Measurements from ENCODE around the gene NRCAM.
"Not testable (repeated sequence)": the region's sequence is repeated elsewhere in the genome, so short reads cannot be mapped to it uniquely, and the experiment has no call there.

DNA sequence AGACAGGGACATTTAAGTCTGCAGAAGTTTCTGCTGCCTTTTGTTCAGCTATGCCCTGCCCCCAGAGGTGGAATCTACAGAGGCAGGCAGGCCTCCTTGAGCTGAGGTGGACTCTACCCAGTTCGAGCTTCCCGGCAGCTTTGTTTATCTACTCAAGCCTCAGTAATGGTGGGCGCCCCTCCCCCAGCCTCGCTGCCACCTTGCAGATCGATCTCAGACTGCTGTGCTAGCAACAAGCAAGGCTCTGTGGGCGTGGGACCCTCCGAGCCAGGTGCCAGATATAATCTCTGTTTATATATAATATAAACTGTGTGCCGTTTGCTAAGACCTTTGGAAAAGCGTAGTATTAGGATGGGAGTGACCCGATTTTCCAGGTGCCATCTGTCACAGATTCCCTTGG, 63.1 kb downstream of the NRCAM start:
- TF ChIP-seq, protein P1, sequence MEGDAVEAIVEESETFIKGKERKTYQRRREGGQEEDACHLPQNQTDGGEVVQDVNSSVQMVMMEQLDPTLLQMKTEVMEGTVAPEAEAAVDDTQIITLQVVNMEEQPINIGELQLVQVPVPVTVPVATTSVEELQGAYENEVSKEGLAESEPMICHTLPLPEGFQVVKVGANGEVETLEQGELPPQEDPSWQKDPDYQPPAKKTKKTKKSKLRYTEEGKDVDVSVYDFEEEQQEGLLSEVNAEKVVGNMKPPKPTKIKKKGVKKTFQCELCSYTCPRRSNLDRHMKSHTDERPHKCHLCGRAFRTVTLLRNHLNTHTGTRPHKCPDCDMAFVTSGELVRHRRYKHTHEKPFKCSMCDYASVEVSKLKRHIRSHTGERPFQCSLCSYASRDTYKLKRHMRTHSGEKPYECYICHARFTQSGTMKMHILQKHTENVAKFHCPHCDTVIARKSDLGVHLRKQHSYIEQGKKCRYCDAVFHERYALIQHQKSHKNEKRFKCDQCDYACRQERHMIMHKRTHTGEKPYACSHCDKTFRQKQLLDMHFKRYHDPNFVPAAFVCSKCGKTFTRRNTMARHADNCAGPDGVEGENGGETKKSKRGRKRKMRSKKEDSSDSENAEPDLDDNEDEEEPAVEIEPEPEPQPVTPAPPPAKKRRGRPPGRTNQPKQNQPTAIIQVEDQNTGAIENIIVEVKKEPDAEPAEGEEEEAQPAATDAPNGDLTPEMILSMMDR (IDR thresholded peaks at IDR 0.05), result not testable (repeated sequence)
- TF ChIP-seq POLR2A (IDR thresholded peaks at IDR 0.05), result not testable (repeated sequence)
